ENCODE measurements around the gene MDP1. TPM values are rescaled to one million over a fixed set of nuclear protein-coding genes. Genes with fewer than 3 reads are reported as not detected.

Gene MDP1
- total RNA-seq, 1 donor, result 14.8 TPM

- Histone ChIP-seq H3K79me2 (ENCODE audit: insufficient read depth, low read length) (peaks cover 21% of the 10 kb centered on the region), H3K27me3 (ENCODE audit: insufficient read depth, low read length) (no peaks in the 10 kb centered on the region), H3K4me1 (ENCODE audit: insufficient read depth, low read length) (peaks cover 14% of the 10 kb centered on the region), H2AFZ (ENCODE audit: low read length) (no peak overlapping the region), H3K4me2 (ENCODE audit: insufficient read depth, low read length) (no peak overlapping the region), H3K36me3 (ENCODE audit: insufficient read depth, low read length) (peaks cover 77% of the 10 kb centered on the region), H3K9me3 (ENCODE audit: low read depth, low read length) (no peaks in the 10 kb centered on the region), H4K20me1 (ENCODE audit: insufficient read depth, low read length) (peaks cover 4% of the 10 kb centered on the region), H3K27ac (ENCODE audit: low read depth, low read length) (no peak overlapping the region), H3K4me3 (ENCODE audit: insufficient read depth, low read length) (no peak overlapping the region)
- TF ChIP-seq, protein P1, sequence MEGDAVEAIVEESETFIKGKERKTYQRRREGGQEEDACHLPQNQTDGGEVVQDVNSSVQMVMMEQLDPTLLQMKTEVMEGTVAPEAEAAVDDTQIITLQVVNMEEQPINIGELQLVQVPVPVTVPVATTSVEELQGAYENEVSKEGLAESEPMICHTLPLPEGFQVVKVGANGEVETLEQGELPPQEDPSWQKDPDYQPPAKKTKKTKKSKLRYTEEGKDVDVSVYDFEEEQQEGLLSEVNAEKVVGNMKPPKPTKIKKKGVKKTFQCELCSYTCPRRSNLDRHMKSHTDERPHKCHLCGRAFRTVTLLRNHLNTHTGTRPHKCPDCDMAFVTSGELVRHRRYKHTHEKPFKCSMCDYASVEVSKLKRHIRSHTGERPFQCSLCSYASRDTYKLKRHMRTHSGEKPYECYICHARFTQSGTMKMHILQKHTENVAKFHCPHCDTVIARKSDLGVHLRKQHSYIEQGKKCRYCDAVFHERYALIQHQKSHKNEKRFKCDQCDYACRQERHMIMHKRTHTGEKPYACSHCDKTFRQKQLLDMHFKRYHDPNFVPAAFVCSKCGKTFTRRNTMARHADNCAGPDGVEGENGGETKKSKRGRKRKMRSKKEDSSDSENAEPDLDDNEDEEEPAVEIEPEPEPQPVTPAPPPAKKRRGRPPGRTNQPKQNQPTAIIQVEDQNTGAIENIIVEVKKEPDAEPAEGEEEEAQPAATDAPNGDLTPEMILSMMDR (IDR thresholded peaks at IDR 0.05; ENCODE audit: extremely low read depth, low read depth, low read length), result no peak
- DNase-seq (ENCODE audit: insufficient read length, low spot score, missing footprints), result no peak
Observed at GRCh38 chr14:24183014-24183481, 32.8 kb downstream of the MDP1 start.

DNA sequence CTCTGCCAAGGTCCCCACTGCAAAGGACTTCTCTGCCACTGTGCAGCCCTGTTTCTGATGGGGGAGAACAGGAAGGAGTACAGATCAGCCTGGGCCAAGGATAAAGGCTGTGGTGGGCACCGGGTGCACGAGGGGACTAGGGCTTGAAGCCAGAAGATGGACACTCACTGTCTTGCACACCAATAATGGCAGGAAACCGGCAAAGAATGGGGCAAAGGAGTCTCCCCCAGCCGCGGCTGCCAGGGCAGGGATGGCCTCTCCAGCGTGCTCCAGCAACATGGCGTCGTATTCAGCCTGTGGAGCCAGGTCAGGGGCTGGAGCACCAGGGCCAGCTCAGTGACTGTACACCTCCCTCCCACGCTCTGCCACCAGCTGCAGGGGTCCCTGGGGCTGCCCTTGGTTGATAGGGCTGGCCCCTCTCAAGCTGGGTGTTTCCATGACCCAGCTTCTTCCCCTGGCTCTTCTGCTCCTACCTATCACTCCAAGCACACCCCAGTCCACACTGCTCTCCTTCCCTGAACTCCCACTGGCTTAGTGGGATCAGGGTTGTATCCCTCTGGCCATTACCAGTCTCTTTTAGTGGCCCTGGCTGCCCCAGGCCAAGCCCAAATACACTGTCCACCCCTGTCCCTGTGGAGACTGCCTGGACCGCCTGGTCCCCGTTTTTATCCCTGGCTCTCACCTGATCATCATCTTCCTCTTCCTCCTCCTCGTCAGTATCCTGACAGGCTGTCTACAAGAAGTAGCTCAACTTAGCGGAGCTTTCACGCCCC is 33.6 kb downstream of the MDP1 start:
- no peaks in the 10 kb centered on the region for H3K9me3 ChIP-seq (ENCODE audit: low read depth, low read length)
- TF ChIP-seq, protein P1 (IDR thresholded peaks at IDR 0.05; ENCODE audit: extremely low read depth, low read depth, low read length), result no peak
- no peaks in the 10 kb centered on the region for H3K27me3 ChIP-seq (ENCODE audit: insufficient read depth, low read length)
- H3K27ac ChIP-seq (ENCODE audit: low read depth, low read length), result no peak overlapping the region
- no peak overlapping the region for H3K4me2 ChIP-seq (ENCODE audit: insufficient read depth, low read length)
- H4K20me1 ChIP-seq (ENCODE audit: insufficient read depth, low read length), result peaks cover 4% of the 10 kb centered on the region
- no peak overlapping the region for H3K4me3 ChIP-seq (ENCODE audit: insufficient read depth, low read length)
- H3K4me1 ChIP-seq (ENCODE audit: insufficient read depth, low read length), result peaks cover 7% of the 10 kb centered on the region
- H3K79me2 ChIP-seq (ENCODE audit: insufficient read depth, low read length), result peaks cover 14% of the 10 kb centered on the region
- H3K36me3 ChIP-seq (ENCODE audit: insufficient read depth, low read length), result peaks cover 80% of the 10 kb centered on the region
- H2AFZ ChIP-seq (ENCODE audit: low read length), result no peak overlapping the region
- peak; percentile 74 for DNase-seq (ENCODE audit: insufficient read length, low spot score, missing footprints)

DNA sequence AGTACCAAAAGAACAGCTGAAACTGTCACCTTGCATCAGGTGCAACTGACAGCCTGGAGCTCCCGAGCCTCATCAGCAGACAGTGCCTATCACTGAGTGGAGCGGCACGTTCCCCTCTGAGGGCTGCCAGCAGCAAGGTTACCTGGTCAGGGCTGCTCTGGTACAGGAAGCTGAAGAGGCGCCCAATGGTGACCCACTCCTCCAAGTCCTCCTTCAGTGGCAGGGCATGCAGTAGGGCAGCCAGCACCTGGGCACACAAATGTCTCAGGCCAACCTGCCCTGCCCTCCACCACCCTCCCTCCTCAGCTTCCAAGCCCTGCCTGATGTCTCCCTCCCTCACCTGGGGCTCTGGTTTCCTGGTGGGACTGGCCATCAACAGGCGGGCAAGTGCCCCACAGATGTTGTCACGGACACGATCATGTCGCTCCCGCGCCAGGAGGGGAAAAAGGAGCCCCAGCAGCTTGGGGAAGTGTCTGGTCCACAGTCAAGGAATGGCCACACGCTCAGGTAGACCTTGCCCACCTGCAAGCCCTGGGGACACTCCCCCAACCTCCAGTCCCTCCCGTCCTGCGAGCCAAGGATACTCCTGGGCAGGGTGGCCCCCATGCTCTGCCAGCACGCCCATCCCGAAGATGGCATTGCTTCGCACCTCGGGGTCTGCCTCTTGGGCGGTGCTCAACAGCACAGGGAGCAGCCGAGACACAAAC is 34.3 kb downstream of the MDP1 start:
- H3K4me3 ChIP-seq (ENCODE audit: insufficient read depth, low read length), result no peak overlapping the region
- peaks cover 83% of the 10 kb centered on the region for H3K36me3 ChIP-seq (ENCODE audit: insufficient read depth, low read length)
- H2AFZ ChIP-seq (ENCODE audit: low read length), result no peak overlapping the region
- H3K9me3 ChIP-seq (ENCODE audit: low read depth, low read length), result no peaks in the 10 kb centered on the region
- TF ChIP-seq, protein P1 (IDR thresholded peaks at IDR 0.05; ENCODE audit: extremely low read depth, low read depth, low read length), result no peak
- H4K20me1 ChIP-seq (ENCODE audit: insufficient read depth, low read length), result no peaks in the 10 kb centered on the region
- H3K27ac ChIP-seq (ENCODE audit: low read depth, low read length), result no peak overlapping the region
- peaks cover 7% of the 10 kb centered on the region for H3K4me1 ChIP-seq (ENCODE audit: insufficient read depth, low read length)
- H3K4me2 ChIP-seq (ENCODE audit: insufficient read depth, low read length), result no peak overlapping the region
- H3K27me3 ChIP-seq (ENCODE audit: insufficient read depth, low read length), result no peaks in the 10 kb centered on the region
- peaks cover 8% of the 10 kb centered on the region for H3K79me2 ChIP-seq (ENCODE audit: insufficient read depth, low read length)
- DNase-seq (ENCODE audit: insufficient read length, low spot score, missing footprints), result peak; percentile 5

All from osteoblast (primary cell).